HG03103 (cell line): ENCODE data around the gene NOTCH2.
"Not testable (repeated sequence)": the region's sequence is repeated elsewhere in the genome, so short reads cannot be mapped to it uniquely, and the experiment has no call there.

Source experiments
- ATAC-seq: cut with Tn5 transposase; IDR thresholded peaks from one replicate; pipeline ENCODE4 v1.9.1; 2021; ENCODE audit warnings: low read depth; ENCODE audit not compliant: unreplicated experiment

Gene NOTCH2

GRCh38 chr1:120087959-120088358 is 18.5 kb upstream of the NOTCH2 start:
- not testable (repeated sequence) for ATAC-seq

- not testable (repeated sequence) for ATAC-seq
Observed at GRCh38 chr1:120069920-120070214, 405 bp upstream of the NOTCH2 start.

- not testable (repeated sequence) for ATAC-seq
Observed at GRCh38 chr1:120068683-120069066, 787 bp downstream of the NOTCH2 start.

- not testable (repeated sequence) for ATAC-seq
Observed at GRCh38 chr1:120048208-120048607, 21.3 kb downstream of the NOTCH2 start.

GRCh38 chr1:120041771-120042170 is 27.7 kb downstream of the NOTCH2 start:
- not testable (repeated sequence) for ATAC-seq

GRCh38 chr1:120032253-120032652 is 37.2 kb downstream of the NOTCH2 start:
- not testable (repeated sequence) for ATAC-seq

GRCh38 chr1:120023791-120024190 is 45.7 kb downstream of the NOTCH2 start:
- not testable (repeated sequence) for ATAC-seq

- ATAC-seq: not testable (repeated sequence)
Observed at GRCh38 chr1:120014978-120015377, 54.5 kb downstream of the NOTCH2 start.

GRCh38 chr1:120008320-120008719 is 61.1 kb downstream of the NOTCH2 start:
- ATAC-seq: not testable (repeated sequence)

GRCh38 chr1:120007850-120008249 is 61.6 kb downstream of the NOTCH2 start:
- not testable (repeated sequence) for ATAC-seq

- ATAC-seq: not testable (repeated sequence)
Observed at GRCh38 chr1:120001035-120001434, 68.4 kb downstream of the NOTCH2 start.

GRCh38 chr1:119996731-119997312 is 72.6 kb downstream of the NOTCH2 start:
- ATAC-seq: not testable (repeated sequence)

- not testable (repeated sequence) for ATAC-seq
Observed at GRCh38 chr1:119995975-119996374, 73.5 kb downstream of the NOTCH2 start.

GRCh38 chr1:119988306-119989062 is 81.0 kb downstream of the NOTCH2 start:
- peak; percentile 60 for ATAC-seq

- ATAC-seq: no peak
Observed at GRCh38 chr1:119987686-119988085, 81.8 kb downstream of the NOTCH2 start.

GRCh38 chr1:119987112-119987511 is 82.3 kb downstream of the NOTCH2 start:
- no peak for ATAC-seq

- ATAC-seq: no peak
Observed at GRCh38 chr1:119986007-119986497, 83.4 kb downstream of the NOTCH2 start.

GRCh38 chr1:119984771-119985170 is 84.7 kb downstream of the NOTCH2 start:
- no peak for ATAC-seq

- no peak for ATAC-seq
Observed at GRCh38 chr1:119981986-119982815, 87.3 kb downstream of the NOTCH2 start.

- ATAC-seq: no peak
Observed at GRCh38 chr1:119981496-119981895, 88.0 kb downstream of the NOTCH2 start.

- ATAC-seq: no peak
Observed at GRCh38 chr1:119978018-119978505, 91.4 kb downstream of the NOTCH2 start.
